HUES64 (cell line): ENCODE measurements around the gene PDE4D.
"Not testable (repeated sequence)": the region's sequence is repeated elsewhere in the genome, so short reads cannot be mapped to it uniquely, and the experiment has no call there.

ENCODE experiments used
- H3K27ac ChIP-seq: 2 replicates; pipeline ENCODE4 v1.7.0; 2013; ENCODE audit warnings: low read depth, low read length, inconsistent platforms
- H3K27me3 ChIP-seq: 2 replicates; pipeline ENCODE4 v1.6.1; 2013; ENCODE audit warnings: mild to moderate bottlenecking, low read length; ENCODE audit not compliant: insufficient read depth
- H3K36me3 ChIP-seq: 2 replicates; pipeline ENCODE4 v1.6.1; 2013; ENCODE audit warnings: mild to moderate bottlenecking, low read length; ENCODE audit not compliant: insufficient read depth
- H3K4me1 ChIP-seq: 2 replicates; pipeline ENCODE4 v1.6.1; 2013; ENCODE audit warnings: mild to moderate bottlenecking, low read length, moderate library complexity; ENCODE audit not compliant: insufficient read depth
- H3K4me3 ChIP-seq: 2 replicates; pipeline ENCODE4 v1.5.1; 2013; ENCODE audit warnings: mild to moderate bottlenecking, low read length, moderate library complexity
- H3K9ac ChIP-seq: 2 replicates; pipeline ENCODE4 v1.6.1; 2013; ENCODE audit warnings: mild to moderate bottlenecking, low read depth, low read length
- H3K9me3 ChIP-seq: 2 replicates; pipeline ENCODE4 v1.6.1; 2013; ENCODE audit warnings: low read depth, low read length; ENCODE audit not compliant: insufficient read depth
- WGBS: fragments of 150-250, 120-280 bp; methylation state at CpG from one replicate; pipeline ENCODE4 v1.1.7; 2013; ENCODE audit warnings: missing lambda C conversion rate; 5-methylcytosine and 5-hydroxymethylcytosine counted together

The PDE4D gene

DNA sequence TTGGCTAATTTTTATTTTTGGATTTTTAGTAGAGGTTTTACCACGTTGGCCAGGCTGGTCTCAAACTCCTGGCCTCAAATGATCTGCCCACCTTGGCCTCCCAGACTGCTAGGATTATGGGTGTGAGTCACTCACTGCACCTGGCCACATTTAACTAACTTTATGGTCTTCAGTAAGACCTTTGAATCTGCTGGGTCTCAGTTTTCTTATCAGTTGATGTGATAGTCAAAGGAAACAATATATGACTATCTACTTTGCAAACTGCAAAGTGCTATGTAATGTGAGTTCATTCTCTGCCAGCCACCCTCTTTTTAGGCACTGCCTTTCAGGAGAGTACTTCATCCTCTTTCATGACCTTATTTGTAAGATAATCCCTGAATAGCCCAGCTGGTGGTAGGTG, 474.7 kb downstream of the PDE4D start:
- H3K4me1 ChIP-seq: peaks cover 14% of the 10 kb centered on the region; the same call in 1 of the 2 replicates
- H3K4me3 ChIP-seq: no peak overlapping the region
- H3K36me3 ChIP-seq: no peaks in the 10 kb centered on the region
- H3K9ac ChIP-seq: no peak overlapping the region
- H3K27ac ChIP-seq: no peak overlapping the region
- H3K9me3 ChIP-seq: no peaks in the 10 kb centered on the region
- H3K27me3 ChIP-seq: no peaks in the 10 kb centered on the region
- 30% methylated on average over 1 of the region's 1 CpG for WGBS

DNA sequence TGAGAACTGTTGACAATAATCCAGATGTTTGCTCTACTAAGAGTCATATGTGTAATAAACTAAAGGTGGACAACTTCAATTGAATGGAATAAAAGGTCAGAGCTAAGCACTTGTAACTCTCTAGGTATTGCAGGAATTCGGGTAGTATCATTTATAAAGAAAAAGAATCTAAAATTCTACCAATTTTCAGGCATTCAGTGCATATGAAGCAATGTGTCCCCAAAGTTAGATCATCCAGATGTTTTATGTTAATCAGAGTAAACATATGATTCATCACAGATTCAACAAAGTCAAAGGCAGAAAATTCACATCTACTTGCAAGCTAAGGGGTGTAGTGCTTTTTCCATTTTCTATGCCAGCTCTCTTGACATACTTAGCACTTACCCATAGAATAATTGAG, 477.1 kb downstream of the PDE4D start:
- WGBS: no CpG with 5 or more reads among the region's 1 CpG
- H3K27ac ChIP-seq: no peak overlapping the region
- H3K9ac ChIP-seq: no peak overlapping the region
- H3K27me3 ChIP-seq: no peaks in the 10 kb centered on the region
- no peak overlapping the region for H3K4me3 ChIP-seq
- no peaks in the 10 kb centered on the region for H3K36me3 ChIP-seq
- 0 out of 2 replicates have a peak, but pooled peaks cover 4% of the 10 kb centered on the region for H3K4me1 ChIP-seq
- H3K9me3 ChIP-seq: peaks cover 8% of the 10 kb centered on the region

DNA sequence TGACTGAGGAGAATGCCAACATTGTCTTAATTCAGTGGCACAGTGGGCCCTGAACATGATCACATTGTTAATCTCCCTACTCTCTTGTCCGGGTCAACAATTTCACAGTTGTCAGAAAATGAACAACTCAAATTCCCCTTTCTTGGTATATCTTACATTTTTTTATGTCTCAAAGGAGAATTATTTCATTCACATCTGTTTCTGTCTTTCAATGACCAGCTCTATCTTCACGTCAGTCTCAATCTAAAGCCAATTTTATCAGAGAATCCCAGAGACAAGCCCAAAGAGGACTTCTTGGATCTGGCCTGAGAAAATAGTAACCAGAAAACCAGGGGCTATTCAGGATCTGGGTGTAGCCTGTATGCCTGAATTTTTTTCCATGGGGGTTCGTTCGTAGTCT, 477.5 kb downstream of the PDE4D start:
- Histone ChIP-seq H3K36me3 (no peaks in the 10 kb centered on the region), H3K27ac (no peak overlapping the region), H3K9me3 (peaks cover 10% of the 10 kb centered on the region), H3K27me3 (no peaks in the 10 kb centered on the region), H3K9ac (no peak overlapping the region), H3K4me3 (no peak overlapping the region), H3K4me1 (0 out of 2 replicates have a peak, but pooled peaks cover 4% of the 10 kb centered on the region)
- WGBS: 92% methylated on average over 4 of the region's 4 CpGs

DNA sequence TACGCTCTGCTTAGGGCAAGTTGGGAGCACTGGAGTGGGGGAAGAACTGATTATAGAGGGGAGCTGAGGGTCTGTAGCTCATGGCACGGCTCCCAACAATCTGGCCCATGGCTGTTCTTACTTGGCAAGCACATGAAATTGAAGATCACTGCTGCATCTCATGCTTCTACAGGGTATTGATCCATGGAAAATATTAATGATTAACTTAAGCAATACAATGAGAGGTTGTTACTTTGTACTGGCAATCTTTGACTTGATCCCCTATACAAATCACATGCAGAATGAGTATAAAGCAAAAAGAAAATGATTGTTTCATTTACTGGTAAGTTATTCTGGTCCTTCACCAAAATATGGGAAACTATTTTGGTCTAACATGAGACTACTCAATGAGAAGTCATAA, 481.1 kb downstream of the PDE4D start:
- Histone ChIP-seq H3K4me3 (no peak overlapping the region), H3K9me3 (peaks cover 28% of the 10 kb centered on the region), H3K27ac (no peak overlapping the region), H3K27me3 (no peaks in the 10 kb centered on the region), H3K4me1 (no peaks in the 10 kb centered on the region), H3K9ac (no peak overlapping the region), H3K36me3 (no peaks in the 10 kb centered on the region; the same call in 1 of the 2 replicates)
- 98% methylated on average over 2 of the region's 2 CpGs for WGBS

DNA sequence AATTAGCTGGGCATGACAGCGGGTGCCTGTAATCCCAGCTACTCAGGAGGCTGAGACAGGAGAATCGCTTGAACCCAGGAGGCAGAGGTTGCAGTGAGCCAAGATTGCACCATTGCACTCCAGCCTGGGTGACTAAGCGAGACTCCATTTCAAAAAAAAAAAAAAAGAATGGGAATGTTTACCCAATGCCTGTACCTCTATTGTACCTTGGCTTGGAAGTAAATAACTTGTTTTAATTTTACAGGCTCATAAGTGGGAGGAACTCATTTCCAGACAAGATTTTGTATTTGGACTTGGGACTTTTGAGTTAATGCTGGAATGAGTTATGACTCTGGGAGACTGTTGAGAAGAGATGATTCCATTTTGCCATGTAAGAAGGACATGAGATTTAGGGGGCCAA, 484.5 kb downstream of the PDE4D start:
- H3K36me3 ChIP-seq, H3K4me3 ChIP-seq, H3K4me1 ChIP-seq, H3K27me3 ChIP-seq, H3K27ac ChIP-seq, H3K9ac ChIP-seq: not testable (repeated sequence)
- peaks cover 34% of the 10 kb centered on the region for H3K9me3 ChIP-seq
- WGBS: 90% methylated on average over 3 of the region's 3 CpGs

DNA sequence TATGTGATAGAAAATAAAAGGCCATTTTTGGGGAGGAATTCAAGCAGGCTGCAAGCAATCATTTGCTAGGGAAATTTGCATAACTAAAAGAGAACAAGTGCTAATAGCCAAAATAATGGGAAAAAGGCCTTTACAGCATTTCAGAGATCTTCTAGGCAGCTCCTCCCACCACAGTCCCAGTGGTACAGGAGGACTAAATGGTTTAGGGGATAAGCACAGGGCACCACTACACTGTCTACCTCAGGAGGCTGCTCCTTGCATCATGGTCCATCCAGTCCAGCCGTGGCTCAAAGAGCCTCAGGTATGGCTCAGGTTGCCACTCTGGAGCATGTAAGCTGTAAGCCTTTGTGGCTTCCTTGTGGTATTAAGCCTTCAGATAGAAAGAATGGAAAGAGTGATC, 485.6 kb downstream of the PDE4D start:
- H3K36me3 ChIP-seq: no peaks in the 10 kb centered on the region; the same call in 1 of the 2 replicates
- no peaks in the 10 kb centered on the region for H3K4me1 ChIP-seq
- no peak overlapping the region for H3K27ac ChIP-seq
- H3K9ac ChIP-seq: no peak overlapping the region
- WGBS: 93% methylated on average over 1 of the region's 1 CpG
- peaks cover 34% of the 10 kb centered on the region for H3K9me3 ChIP-seq
- H3K27me3 ChIP-seq: no peaks in the 10 kb centered on the region
- H3K4me3 ChIP-seq: no peak overlapping the region

DNA sequence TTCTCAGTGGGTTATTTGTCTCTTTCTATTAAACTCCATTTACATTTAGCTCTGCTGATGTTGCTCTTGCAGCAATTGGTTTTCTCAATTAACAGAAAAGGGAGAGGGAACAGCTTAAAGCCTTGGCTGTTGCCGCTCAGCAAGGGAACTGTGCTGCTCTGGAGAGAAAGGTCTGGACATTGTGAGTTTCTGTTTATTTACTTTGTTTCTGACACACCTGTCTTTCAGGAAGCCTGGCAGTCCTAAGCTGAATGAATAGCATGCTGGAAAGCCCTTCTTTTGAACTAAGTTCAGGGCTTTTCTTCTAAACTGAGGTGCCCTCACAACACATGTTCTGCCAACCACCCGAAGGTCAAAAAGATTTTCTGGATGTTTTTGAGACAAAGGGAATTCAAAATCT, 491.9 kb downstream of the PDE4D start:
- Histone ChIP-seq H3K9ac (no peak overlapping the region), H3K9me3 (no peaks in the 10 kb centered on the region), H3K27ac (no peak overlapping the region), H3K4me1 (peaks cover 8% of the 10 kb centered on the region; the same call in 1 of the 2 replicates), H3K36me3 (no peaks in the 10 kb centered on the region), H3K4me3 (no peak overlapping the region), H3K27me3 (no peaks in the 10 kb centered on the region)
- 95% methylated on average over 2 of the region's 2 CpGs for WGBS

DNA sequence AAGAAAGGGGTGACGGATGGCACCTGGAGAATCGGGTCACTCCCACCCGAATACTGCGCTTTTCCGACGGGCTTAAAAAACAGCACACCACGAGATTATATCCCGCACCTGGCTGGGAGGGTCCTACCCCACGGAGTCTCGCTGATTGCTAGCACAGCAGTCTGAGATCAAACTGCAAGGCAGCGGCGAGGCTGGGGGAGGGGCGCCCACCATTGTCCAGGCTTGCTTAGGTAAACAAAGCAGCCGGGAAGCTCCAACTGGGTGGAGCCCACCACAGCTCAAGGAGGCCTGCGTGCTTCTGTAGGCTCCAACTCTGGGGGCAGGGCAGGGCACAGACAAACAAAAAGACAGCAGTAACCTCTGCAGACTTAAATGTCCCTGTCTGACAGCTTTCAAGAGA, 498.6 kb downstream of the PDE4D start:
- WGBS: 88% methylated on average over 15 of the region's 15 CpGs
- H3K9me3 ChIP-seq: not testable (repeated sequence)

DNA sequence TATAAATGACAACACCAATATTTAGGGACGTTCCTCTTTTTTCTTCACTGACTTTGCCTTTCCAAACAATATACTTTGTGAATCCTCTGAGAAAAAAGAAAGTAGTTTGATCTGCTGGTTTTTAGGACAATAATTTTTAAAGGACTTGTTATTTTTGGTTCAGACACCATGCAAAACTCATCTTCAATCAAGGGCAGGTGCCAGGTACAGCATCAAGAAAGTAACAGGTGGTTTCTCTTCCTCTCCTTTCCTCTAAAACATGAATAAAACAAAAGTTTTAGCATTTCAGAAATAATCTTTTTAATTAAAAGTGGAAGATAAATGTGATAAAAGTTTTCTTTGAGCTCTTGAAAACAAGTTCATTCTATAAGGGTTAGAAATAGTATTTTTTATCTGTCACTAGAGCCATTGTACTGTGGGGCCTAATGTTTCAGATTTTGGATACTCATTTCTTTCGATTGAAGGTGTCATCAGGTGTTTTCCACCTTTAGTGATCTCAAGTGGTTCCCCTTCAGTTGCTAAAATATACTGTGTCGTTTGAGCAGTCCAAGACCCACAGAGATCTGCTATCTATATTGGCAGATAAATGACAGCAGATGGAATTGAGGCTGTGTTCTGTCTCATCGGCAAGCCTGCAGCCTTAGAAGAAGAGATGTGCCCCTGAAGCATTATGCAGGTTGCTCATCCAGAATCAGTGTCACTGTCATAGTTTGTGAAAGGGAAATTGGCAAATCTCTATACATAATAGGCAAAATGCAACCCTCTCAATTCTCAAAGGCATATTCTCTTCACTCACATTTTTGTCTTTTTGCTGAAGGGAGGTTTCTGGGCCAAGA, 499.7 kb downstream of the PDE4D start:
- peaks cover 5% of the 10 kb centered on the region; the same call in 1 of the 2 replicates for H3K9me3 ChIP-seq
- no peaks in the 10 kb centered on the region for H3K27me3 ChIP-seq
- 94% methylated on average over 4 of the region's 4 CpGs for WGBS
- no peak overlapping the region for H3K9ac ChIP-seq
- H3K27ac ChIP-seq: no peak overlapping the region
- no peaks in the 10 kb centered on the region for H3K36me3 ChIP-seq
- H3K4me1 ChIP-seq: no peaks in the 10 kb centered on the region
- no peak overlapping the region for H3K4me3 ChIP-seq

More for the DNA sequence above, 498.6 kb downstream of the PDE4D start:
- H3K4me1 ChIP-seq, H3K27ac ChIP-seq, H3K4me3 ChIP-seq, H3K36me3 ChIP-seq, H3K9ac ChIP-seq, H3K27me3 ChIP-seq: not testable (repeated sequence)

DNA sequence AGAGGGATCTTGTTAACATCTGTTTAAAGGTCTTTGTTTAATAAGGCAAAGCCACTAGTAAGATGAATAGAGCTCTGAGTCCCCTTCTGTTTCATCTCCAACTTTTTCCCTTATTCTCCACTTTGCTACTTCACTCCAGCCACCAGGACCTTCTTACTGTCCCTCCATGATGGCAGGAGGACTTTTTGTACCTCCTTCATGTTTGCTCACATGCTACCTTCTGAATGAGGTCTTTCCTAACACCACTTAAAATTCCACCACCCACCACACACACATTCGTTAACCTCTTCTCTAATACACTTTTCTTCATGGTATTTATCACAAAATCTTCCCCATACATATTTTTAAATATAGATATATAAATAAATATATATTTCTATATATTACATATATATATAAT, 501.9 kb downstream of the PDE4D start:
- H3K9me3 ChIP-seq: peaks cover 5% of the 10 kb centered on the region; the same call in 1 of the 2 replicates
- H3K27ac ChIP-seq: no peak overlapping the region
- H3K36me3 ChIP-seq: no peaks in the 10 kb centered on the region
- no peaks in the 10 kb centered on the region for H3K4me1 ChIP-seq
- no peak overlapping the region for H3K4me3 ChIP-seq
- WGBS: 92% methylated on average over 1 of the region's 1 CpG
- H3K9ac ChIP-seq: no peak overlapping the region
- no peaks in the 10 kb centered on the region for H3K27me3 ChIP-seq

DNA sequence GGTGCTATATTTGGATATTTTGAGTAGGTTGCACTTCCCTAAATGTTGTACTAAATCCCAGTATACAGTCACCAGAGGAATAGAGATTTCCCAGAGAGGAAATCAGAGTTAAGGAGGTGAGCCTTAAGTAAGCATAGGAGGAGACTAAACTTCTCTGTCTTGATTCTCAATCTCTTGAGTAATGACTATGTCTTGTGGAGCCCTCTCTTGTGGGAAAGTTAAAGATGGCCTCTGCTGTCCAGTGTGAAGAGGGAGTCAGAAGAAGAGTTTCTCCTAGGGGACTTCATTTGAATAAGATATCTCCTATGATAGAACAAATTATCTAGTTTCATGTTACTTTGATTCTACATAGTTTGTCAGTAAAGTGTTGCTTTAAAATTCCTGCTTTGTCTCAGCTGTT, 502.5 kb downstream of the PDE4D start:
- peaks cover under 1% of the 10 kb centered on the region; the same call in 1 of the 2 replicates for H3K4me1 ChIP-seq
- no peak overlapping the region for H3K27ac ChIP-seq

More for the DNA sequence above, 502.5 kb downstream of the PDE4D start:
- H3K36me3 ChIP-seq: no peaks in the 10 kb centered on the region
- peaks cover 5% of the 10 kb centered on the region; the same call in 1 of the 2 replicates for H3K9me3 ChIP-seq
- no peak overlapping the region for H3K9ac ChIP-seq
- no peak overlapping the region for H3K4me3 ChIP-seq
- H3K27me3 ChIP-seq: no peaks in the 10 kb centered on the region
